Transverse colon (tissue), 4 donors: Measurements from ENCODE around the gene C17orf100.

Source experiments
- CTCF ChIP-seq, 5 experiments: fragments of 200-600 bp in 3 of 5; fragments of 450-650 bp in 2 of 5; sonication (generic) in 3 of 5; IDR thresholded peaks; 1 replicate in 2 of 5; 2 replicates in 3 of 5; pipeline ENCODE4 v1.5.1; 2016 to 2017; ENCODE audit warnings: antibody characterized with exemption in 5 of 5, inconsistent platforms in 3 of 5, mild to moderate bottlenecking in 2 of 5, moderate library complexity in 1 of 5
- EP300 ChIP-seq: sonication (generic); formaldehyde crosslinking; IDR thresholded peaks from one replicate; pipeline ENCODE4 v1.6.1; 2017; ENCODE audit warnings: antibody characterized with exemption, low read depth
- POLR2A ChIP-seq: fragments of 450-650 bp; IDR thresholded peaks from one replicate; pipeline ENCODE4 v1.6.1; 2016; ENCODE audit warnings: antibody characterized with exemption, mild to moderate bottlenecking, moderate library complexity
- POLR2AphosphoS5 ChIP-seq, 3 donors: sonication (generic); formaldehyde crosslinking; IDR thresholded peaks; one replicate each; pipeline ENCODE4 v1.6.1; 2016; ENCODE audit warnings: antibody characterized with exemption in 3 of 3

- TF ChIP-seq CTCF (IDR thresholded peaks at IDR 0.05) (peak in 1 of 5 experiments; percentile 5), POLR2A (no peak), EP300 (no peak), POLR2AphosphoS5 (IDR thresholded peaks at IDR 0.05) (no peak)
Observed at GRCh38 chr17:6701719-6702118, 50.2 kb downstream of the C17orf100 start.
